ENCODE measurements around the gene OST4.
A peak's percentile ranks its signal among the peaks of the same experiment; 100 is the strongest.
"Not testable (repeated sequence)": the region's sequence is repeated elsewhere in the genome, so short reads cannot be mapped to it uniquely, and the experiment has no call there.

Gene OST4

DNA sequence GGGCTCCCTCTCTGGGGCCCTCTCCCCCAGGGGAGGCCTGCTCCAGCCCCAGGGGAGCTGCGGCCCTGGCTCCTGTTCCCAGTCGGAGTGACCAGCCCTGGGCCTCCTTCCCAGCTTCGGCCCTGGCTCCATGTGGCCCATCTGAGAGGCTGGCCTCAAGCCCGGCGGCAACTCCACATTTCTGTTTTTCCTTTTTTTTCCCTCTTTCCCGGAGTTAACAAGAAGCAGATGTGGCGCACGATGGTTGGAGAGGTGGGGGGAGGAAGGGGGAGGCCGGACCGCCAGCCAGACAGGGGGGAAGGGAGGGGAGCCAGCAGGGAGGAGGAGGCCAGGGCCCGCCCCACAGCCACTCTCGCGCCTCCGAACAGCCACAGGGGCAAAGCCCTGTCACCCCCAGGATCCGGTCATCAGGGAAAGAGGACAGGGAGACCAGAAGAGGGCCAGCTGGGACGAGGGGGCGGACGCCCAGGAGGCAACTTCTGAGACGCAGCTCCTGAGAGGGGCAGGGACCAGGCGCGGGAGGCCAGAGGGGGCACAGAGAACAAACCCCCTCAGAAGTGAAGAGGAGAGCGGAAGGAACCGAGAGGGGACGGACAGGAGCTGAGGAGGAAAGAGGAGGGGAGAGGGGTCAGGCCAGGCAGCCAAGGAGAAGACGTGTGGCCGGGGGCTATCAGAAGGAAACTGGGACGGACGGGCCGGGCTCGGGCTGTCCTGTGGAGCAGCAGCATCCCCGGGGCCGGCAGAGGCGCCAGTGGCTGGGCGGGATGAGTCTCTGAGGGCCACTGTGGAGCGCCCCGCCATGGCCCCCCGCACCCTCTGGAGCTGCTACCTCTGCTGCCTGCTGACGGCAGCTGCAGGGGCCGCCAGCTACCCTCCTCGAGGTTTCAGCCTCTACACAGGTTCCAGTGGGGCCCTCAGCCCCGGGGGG is 7.1 kb upstream of the OST4 start, which contains the start of gene EMILIN1:
TSS of gene EMILIN1 (plus strand) at position 349 of the 928 bp plus-strand sequence. CDS start at position 800, 451 bp downstream.
- DNase-seq: no peak

GRCh38 chr2:27077231-27077630 is 5.8 kb upstream of the OST4 start:
- no peak for DNase-seq

DNA sequence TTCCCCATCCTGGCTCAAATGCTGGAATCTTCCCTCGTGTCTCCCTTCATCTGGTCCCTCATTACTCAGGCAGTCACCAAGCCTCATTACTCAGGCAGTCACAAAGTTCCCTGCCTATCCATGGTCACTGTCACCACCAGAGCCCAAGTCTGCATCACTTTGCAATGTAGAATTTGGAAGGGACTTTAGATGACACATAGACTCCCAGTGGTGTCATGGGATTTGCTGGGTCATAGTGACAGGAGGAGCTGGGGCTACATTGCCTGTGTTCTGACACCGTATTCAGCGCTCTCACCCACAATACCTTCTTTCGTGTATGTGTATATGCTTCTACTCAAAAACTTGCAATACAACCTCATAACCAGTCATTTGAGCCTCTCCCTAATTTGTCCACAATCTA is 4.9 kb upstream of the OST4 start:
- no peak for DNase-seq

DNA sequence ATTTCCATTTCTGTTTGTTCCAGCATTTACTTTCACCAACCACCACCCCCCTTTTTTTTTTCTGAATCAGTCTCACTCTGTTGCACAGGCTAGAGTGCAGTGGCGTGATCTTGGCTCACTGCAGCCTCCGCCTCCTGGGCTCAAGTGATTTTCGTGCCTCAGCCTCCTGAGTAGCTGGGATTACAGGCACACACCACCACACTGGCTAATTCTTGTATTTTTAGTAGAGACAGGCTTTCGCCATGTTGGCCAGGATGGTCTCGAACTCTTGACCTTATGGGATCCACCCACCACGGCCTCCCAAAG is 4.1 kb upstream of the OST4 start:
- not testable (repeated sequence) for DNase-seq

DNA sequence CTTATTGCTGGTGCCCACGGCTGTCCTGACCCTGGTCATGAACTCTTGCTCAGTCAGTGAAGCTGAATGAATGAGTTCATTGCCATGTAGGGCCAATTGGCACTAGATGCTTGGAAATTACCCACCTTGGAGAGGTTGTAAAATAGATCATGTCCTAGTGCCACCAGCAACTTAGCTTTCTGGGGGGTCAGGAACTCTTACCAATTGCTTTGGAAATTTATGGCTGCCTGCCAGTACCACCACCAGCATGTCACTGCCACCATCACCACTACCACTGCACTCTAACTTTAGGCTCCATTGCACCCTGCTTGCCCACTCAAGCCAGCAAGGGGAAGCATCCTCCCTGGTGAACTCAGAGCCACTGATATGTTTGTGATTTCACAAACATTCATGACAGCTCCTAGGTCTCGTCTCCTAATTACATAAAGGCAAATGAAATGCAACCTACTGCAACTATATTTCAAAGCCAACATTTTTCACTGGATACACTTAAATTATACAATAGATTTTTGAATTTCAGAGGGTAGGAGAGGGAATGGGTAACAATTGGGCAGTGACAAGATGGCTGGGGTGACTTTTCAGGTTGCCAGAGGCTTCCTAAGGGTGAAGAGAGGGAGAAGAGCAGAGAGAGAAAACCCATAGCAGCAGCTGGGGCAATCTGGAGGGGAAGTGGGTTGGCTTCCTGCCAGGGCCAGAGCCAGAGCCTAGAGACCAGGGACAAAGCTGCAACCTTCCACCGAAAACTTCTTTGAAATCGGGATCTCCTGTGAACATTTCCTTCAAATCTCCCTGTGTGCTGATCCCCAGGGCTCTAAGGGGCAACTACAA is 3.5 kb upstream of the OST4 start:
- peak; percentile 56 to 72 for DNase-seq

GRCh38 chr2:27073782-27074181 is 2.3 kb upstream of the OST4 start:
- no peak for DNase-seq

- DNase-seq: no peak
Observed at GRCh38 chr2:27072920-27073319, 1.5 kb upstream of the OST4 start.

DNA sequence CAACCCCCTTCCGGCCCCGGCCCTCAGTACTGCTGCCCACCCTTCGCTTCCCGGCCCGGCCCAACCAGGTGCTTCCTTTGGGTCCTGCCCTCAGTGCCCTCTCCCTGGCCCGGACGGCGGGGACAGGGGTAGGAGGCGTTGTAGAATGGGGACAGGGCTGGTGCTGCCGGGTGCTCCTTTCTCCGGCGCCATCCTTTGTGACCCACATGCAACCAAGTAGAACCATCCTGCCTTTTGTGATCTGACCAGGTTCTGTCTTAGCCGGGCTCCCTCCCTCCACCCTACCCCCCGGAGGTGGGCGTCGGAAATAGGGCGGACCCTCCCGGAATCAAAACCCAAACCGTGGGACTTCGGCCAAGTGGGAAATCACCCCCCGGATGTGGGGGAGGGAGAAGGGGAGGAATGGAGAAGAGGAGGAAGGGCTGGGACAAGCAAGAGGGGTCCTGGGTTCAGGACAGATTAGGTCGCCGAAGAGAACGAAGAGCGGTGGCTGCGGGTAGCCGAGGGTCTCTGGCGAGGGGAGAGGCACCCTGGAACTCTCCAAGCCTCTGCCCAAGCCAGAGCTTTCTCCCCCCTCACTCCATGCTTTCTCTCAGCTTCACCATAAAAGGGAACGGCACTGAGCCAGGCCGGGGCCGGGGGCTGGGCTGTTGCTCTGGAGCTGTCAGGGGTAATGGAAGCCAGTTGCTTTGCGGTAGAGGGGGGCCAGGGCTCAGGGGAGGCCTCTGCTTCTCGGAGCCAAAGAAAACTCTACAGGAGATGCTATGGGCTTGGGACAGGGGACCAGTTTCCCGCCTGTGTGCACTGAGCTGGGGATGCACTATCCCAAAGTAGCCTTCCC is 756 bp upstream of the OST4 start:
- no peak for DNase-seq

- DNase-seq: no peak
Observed at GRCh38 chr2:27070653-27071276, 689 bp downstream of the OST4 start.

DNA sequence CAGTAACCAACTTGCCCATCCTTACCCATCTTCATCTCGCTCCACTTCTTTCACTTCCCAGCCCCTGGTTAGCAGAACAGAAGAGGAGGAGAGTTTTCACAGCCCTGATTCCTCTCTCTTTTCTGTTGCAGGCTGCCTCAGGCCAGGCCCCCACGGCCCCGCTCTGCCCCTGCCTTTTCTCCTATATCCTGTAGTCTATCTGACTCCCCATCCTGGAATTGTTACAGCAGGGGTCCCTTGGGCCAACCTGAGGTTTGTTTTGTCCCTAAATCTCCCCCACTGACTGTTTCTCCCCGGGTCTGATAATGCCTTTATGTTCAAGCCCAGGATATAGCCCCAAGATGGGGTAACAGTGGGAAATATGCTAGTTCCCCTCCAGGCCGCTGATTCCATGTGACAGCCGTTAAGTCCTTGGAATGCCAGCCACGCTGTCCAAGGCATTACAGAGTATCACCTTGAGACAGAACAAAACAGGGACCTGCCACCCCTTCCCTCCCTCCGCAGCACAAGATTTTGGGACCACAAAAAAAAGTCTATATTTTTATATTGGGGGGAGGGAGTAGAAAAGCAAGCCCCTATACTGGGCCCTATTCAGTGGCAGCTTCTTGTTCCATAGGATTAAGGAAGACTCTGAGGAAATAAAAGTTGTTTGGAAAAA is 1.4 kb downstream of the OST4 start:
- no peak for DNase-seq

DNA sequence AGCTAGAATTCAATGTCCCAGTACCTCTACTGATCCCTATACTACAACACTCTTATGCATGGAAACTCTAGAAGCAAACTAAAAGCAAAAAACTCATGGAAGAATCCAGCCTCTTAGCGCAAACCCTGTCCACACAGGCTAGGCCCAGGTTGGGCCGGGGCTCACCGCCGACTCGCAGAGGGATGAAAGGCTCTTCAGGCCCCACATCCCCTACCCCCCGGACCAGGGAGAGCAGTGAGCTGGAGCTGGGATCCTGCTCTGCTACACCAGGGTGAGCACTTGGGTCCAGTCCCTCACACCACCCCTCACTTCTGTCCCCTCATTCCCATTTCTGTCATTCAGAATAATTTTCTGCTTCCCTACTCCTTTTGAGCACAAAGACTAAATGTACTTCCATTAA is 2.0 kb downstream of the OST4 start:
- DNase-seq: no peak

GRCh38 chr2:27067385-27067784 is 4.1 kb downstream of the OST4 start:
- no peak for DNase-seq

- no peak for DNase-seq
Observed at GRCh38 chr2:27065128-27065527, 6.3 kb downstream of the OST4 start.

GRCh38 chr2:27060323-27060722 is 11.1 kb downstream of the OST4 start:
- DNase-seq: no peak

- DNase-seq: no peak
Observed at GRCh38 chr2:27059141-27059820, 12.2 kb downstream of the OST4 start.

GRCh38 chr2:27058210-27058609 is 13.2 kb downstream of the OST4 start:
- no peak for DNase-seq

DNA sequence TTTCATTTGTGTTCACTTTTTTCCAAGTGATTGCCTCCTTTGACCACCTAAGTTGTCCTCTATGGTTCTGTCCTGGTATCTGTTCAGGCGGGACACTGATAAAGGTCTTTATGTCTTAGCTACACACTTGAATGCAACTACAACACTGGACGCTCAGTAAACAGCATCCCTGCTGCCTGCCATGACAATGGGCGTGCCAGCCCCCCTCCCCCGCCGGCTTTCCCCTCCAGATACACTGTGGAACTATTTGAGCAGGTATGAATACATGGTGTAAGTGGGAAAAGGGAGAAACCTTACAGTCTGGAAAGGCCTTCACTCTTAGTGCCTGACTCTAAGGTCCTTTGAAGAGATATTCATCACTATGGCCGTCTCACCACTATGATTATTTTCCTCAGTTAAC is 14.3 kb downstream of the OST4 start:
- DNase-seq: no peak

DNA sequence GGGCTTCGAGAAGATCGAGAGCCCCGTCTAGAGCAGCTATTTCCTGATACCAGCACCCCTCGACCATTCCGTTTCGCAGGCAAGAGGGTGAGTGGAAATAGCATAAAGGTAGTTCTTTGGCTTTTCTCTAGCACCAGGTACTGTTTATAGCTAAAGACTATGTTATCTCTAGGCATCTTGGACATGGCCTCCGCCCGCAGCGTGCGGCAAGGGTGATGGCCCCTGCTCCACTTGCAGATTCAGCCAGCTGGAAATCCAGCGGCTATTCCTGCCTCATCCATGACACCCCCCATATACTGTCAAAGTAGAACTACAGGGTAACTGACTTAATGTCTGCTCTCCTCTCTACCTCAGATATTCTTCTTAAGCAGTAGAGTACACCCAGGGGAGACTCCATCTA is 16.7 kb downstream of the OST4 start:
- DNase-seq: no peak

DNA sequence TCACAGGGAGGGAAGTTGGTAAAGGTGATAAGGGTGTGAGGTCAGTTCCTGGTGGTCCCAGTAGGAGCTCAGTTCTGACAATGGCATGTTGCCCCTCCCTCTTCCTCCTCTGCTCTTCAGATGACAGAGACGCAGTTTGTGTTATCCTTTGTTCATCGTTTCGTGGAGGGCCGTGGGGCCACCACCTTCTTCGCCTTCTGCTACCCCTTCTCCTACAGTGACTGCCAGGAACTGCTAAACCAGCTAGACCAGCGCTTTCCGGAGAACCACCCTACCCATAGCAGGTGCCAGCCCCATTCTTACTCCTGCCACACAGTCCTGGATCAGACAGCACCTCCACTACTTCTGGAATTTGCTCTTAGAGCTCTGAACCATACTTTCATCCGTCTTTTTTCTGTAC is 17.7 kb downstream of the OST4 start:
- no peak for DNase-seq

DNA sequence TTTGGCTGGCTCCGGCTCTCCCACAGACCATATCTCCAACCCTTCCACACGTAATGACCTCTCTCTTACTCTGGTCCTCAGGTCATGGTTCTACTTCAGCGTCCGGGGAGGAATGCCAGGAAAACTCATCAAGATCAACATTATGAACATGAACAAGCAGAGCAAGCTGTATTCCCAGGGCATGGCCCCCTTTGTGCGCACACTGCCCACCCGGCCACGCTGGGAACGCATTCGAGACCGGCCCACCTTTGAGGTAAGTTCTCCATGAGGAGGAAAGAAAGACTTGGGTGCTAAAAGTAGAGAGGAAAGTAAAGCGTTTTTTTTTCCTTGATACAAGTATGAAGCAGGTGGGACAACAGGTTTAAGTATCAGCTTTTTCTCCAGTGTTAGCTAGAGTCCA is 18.1 kb downstream of the OST4 start:
- no peak for DNase-seq

DNA sequence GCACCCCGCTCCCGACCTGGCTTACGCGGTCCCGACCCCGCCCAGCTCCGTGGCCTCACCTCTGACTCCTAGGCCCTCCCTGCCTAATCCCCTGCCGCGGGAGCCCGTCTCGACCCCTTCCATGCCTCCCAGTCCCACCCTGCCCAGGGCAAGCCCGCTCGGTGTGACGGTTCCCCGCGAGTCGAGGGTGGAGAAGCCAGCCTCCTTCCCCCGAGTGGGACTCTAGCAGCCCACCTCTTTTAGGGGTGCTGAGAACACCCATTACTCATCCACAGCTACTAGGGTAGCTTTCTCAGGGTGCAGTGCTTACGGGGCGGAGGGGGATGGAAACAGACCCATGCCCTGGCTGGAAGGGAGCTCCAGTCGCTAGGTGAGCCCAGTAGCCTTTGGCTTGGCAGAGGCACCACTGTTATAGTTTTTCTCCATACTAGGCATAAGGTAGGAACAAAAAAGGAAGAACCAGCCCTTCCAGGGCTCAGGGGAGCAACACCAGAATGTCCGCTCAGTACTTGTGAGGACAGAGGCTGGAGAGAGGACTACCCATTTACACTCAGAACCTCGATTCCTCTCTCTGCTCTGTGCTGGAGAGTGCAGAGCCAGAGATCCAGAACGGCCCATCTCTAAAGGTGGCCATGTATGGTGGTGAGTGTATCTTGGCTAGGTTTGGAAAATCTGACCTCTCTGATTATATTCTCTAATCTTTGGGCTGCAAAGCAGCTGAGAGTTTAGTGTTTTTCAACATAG is 19.4 kb downstream of the OST4 start:
- DNase-seq: peak in 1 of 2 experiments; percentile 9
